PC-3 (cell line): ENCODE data around the gene OR51F1.

ENCODE experiments used
- EZH2 ChIP-seq: fragments of 300-600 bp; sonication (generic); IDR thresholded peaks from one replicate; pipeline ENCODE4 v1.6.1; 2017; ENCODE audit warnings: antibody characterized with exemption, mild to moderate bottlenecking, low read length; ENCODE audit not compliant: unreplicated experiment
- TF ChIP-seq, protein P1 (sequence below): fragments of 300-600 bp; sonication (generic); conservative IDR thresholded peaks from 2 replicates; pipeline ENCODE4 v1.5.1; 2017; ENCODE audit warnings: antibody characterized with exemption, low read depth, mild to moderate bottlenecking, low read length

DNA sequence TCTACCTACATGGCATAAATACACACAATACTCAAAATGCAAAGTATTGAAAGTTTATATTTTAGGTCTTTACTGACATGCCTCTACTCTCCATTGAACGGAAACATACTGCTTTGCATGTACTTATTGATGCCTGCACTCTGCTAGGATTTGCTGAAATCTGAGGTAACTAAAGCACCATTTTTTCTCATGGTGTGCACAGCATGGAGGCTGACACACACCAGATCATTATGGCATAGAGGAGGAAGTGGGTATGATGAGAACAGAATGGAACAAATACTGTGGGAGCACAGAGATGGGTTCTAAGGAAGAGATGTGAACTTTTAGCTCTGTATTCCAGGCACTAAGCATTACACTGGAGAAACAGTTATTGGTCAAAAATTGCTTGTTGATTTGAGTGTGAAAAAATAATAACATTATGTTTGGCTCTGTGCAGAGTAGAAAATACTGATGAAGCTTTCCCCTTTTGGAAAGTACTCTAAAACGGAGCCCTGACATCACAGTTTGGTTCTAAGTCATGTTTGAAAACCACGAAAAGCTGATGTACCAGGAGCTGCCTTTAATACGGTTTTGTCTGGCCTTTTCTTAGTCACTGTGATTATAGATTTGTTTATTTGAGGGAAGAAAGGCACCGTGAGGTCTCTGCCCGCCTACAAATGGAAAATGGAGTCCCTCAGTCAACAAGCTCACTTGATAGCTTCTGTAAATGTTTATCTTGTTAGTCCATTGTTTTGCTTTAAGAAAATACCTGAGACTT, 28.9 kb upstream of the OR51F1 start:
- TF ChIP-seq, protein P1, sequence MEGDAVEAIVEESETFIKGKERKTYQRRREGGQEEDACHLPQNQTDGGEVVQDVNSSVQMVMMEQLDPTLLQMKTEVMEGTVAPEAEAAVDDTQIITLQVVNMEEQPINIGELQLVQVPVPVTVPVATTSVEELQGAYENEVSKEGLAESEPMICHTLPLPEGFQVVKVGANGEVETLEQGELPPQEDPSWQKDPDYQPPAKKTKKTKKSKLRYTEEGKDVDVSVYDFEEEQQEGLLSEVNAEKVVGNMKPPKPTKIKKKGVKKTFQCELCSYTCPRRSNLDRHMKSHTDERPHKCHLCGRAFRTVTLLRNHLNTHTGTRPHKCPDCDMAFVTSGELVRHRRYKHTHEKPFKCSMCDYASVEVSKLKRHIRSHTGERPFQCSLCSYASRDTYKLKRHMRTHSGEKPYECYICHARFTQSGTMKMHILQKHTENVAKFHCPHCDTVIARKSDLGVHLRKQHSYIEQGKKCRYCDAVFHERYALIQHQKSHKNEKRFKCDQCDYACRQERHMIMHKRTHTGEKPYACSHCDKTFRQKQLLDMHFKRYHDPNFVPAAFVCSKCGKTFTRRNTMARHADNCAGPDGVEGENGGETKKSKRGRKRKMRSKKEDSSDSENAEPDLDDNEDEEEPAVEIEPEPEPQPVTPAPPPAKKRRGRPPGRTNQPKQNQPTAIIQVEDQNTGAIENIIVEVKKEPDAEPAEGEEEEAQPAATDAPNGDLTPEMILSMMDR = no peak
- no peak for TF ChIP-seq EZH2
